ENCODE results near the gene IQCB1.
"Not testable (repeated sequence)": the region's sequence is repeated elsewhere in the genome, so short reads cannot be mapped to it uniquely, and the experiment has no call there.

IQCB1 gene

GRCh38 chr3:121748680-121749275, 86.1 kb downstream of the IQCB1 start:
- H3K4me3 Mint-ChIP-seq: no peak overlapping the region
- peaks cover 6% of the 10 kb centered on the region for H3K4me1 Mint-ChIP-seq
- no peak for TF ChIP-seq CTCF (IDR thresholded peaks at IDR 0.05; ENCODE audit: unreplicated experiment in 3 of 3)
- H3K27me3 Mint-ChIP-seq (ENCODE audit: low read depth): peaks cover 16% of the 10 kb centered on the region
- H3K9me3 Mint-ChIP-seq: no peaks in the 10 kb centered on the region
- H3K36me3 Mint-ChIP-seq (ENCODE audit: low read depth): peaks cover 3% of the 10 kb centered on the region
- no peak overlapping the region for H3K27ac Mint-ChIP-seq

- Mint-ChIP-seq H3K27me3 (ENCODE audit: low read depth) (peaks cover 16% of the 10 kb centered on the region), H3K4me1 (peaks cover 6% of the 10 kb centered on the region), H3K9me3 (no peaks in the 10 kb centered on the region), H3K36me3 (ENCODE audit: low read depth) (peaks cover 7% of the 10 kb centered on the region), H3K27ac (no peak overlapping the region), H3K4me3 (no peak overlapping the region)
- no peak for TF ChIP-seq CTCF (IDR thresholded peaks at IDR 0.05; ENCODE audit: unreplicated experiment in 3 of 3)
Observed at GRCh38 chr3:121747976-121748375, 86.9 kb downstream of the IQCB1 start.

GRCh38 chr3:121743106-121743505, 91.8 kb downstream of the IQCB1 start:
- H3K36me3 Mint-ChIP-seq (ENCODE audit: low read depth): peaks cover 29% of the 10 kb centered on the region
- not testable (repeated sequence) for H3K27ac Mint-ChIP-seq; H3K4me3 Mint-ChIP-seq; H3K27me3 Mint-ChIP-seq (ENCODE audit: low read depth); H3K9me3 Mint-ChIP-seq
- peaks cover 31% of the 10 kb centered on the region for H3K4me1 Mint-ChIP-seq

- H3K4me3 Mint-ChIP-seq: no peak overlapping the region
- no peak overlapping the region for H3K27ac Mint-ChIP-seq
- TF ChIP-seq CTCF (IDR thresholded peaks at IDR 0.05; ENCODE audit: unreplicated experiment in 3 of 3): no peak
- H3K9me3 Mint-ChIP-seq: peaks cover 5% of the 10 kb centered on the region
- peaks cover 26% of the 10 kb centered on the region for H3K4me1 Mint-ChIP-seq
- no peaks in the 10 kb centered on the region for H3K27me3 Mint-ChIP-seq (ENCODE audit: low read depth)
- H3K36me3 Mint-ChIP-seq (ENCODE audit: low read depth): peaks cover 33% of the 10 kb centered on the region
Observed at GRCh38 chr3:121740896-121741295, 94.0 kb downstream of the IQCB1 start.

GRCh38 chr3:121739902-121740301, 95.0 kb downstream of the IQCB1 start:
- Mint-ChIP-seq H3K4me1 (peaks cover 26% of the 10 kb centered on the region), H3K27ac (no peak overlapping the region), H3K4me3 (no peak overlapping the region), H3K36me3 (ENCODE audit: low read depth) (peaks cover 33% of the 10 kb centered on the region), H3K9me3 (peaks cover 5% of the 10 kb centered on the region), H3K27me3 (ENCODE audit: low read depth) (no peaks in the 10 kb centered on the region)
- no peak for TF ChIP-seq CTCF (IDR thresholded peaks at IDR 0.05; ENCODE audit: unreplicated experiment in 3 of 3)

GRCh38 chr3:121737644-121738043, 97.2 kb downstream of the IQCB1 start:
- H3K4me3 Mint-ChIP-seq: no peak overlapping the region

More at GRCh38 chr3:121737644-121738043, 97.2 kb downstream of the IQCB1 start:
- Mint-ChIP-seq H3K27me3 (ENCODE audit: low read depth) (no peaks in the 10 kb centered on the region), H3K9me3 (peaks cover 5% of the 10 kb centered on the region), H3K27ac (no peak overlapping the region), H3K36me3 (ENCODE audit: low read depth) (peaks cover 23% of the 10 kb centered on the region), H3K4me1 (peaks cover 26% of the 10 kb centered on the region)
- no peak for TF ChIP-seq CTCF (IDR thresholded peaks at IDR 0.05; ENCODE audit: unreplicated experiment in 3 of 3)

Measured in nephron (organoid).